ENCODE data around the gene COA7.

COA7 gene

DNA sequence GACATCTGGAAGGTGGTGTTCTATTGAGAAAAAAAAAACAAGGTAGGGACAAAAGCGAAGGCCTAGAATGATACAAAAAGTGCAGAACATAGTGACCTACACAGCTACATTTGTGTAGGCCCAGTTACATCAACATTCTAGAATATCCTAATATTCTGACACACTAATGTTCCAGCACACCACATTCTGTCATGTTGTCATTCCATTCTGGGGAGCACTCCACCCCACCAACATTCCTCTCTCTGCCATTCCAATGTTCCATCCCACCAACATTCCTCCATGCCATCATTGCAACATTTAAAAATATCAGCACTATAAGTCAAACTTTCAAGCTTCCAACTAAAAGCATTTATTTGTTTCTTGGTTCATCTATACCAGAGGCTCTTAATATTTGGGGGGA is 28.5 kb downstream of the COA7 start:
- Histone ChIP-seq H3K36me3 (ENCODE audit: control insufficient read depth in 1 of 2, insufficient read depth in 2 of 2, low read depth in 1 of 2, low read length in 2 of 2) (no peaks in the 10 kb centered on the region), H3K4me2 (ENCODE audit: low read length, poor library complexity, severe bottlenecking) (no peak overlapping the region), H4K8ac (ENCODE audit: low read length) (no peak overlapping the region), H3K4me1 (ENCODE audit: control insufficient read depth, insufficient read depth, low read depth, low read length) (peaks cover 4% of the 10 kb centered on the region), H4K91ac (ENCODE audit: low read length) (no peak overlapping the region), H2BK15ac (ENCODE audit: low read depth, poor library complexity, severe bottlenecking) (no peak overlapping the region), H2BK120ac (ENCODE audit: low read depth, low read length) (no peak overlapping the region), H3K9ac (ENCODE audit: low read length) (no peak overlapping the region), H2AK5ac (ENCODE audit: low read length, severe bottlenecking) (no peak overlapping the region), H2BK12ac (ENCODE audit: low read length in 2 of 2) (no peak overlapping the region), H3K4ac (ENCODE audit: low read depth in 1 of 2, low read length in 2 of 2) (no peak overlapping the region), H3K18ac (ENCODE audit: low read depth in 1 of 2, low read length in 2 of 2) (no peak overlapping the region), H2AFZ (ENCODE audit: low read depth, low read length) (no peak overlapping the region), H3K4me3 (ENCODE audit: insufficient read depth in 1 of 2, low read depth in 1 of 2, low read length in 2 of 2) (no peak overlapping the region), H2BK5ac (ENCODE audit: low read depth, low read length, poor library complexity, severe bottlenecking) (no peak overlapping the region), H3K23ac (ENCODE audit: low read length in 2 of 2) (no peak overlapping the region), H3K27ac (ENCODE audit: low read length, poor library complexity, severe bottlenecking) (no peak overlapping the region), H3K79me1 (replicated peaks; ENCODE audit: low read length, poor library complexity, severe bottlenecking) (no peaks in the 10 kb centered on the region), H3K9me3 (ENCODE audit: control insufficient read depth, low read length) (no peaks in the 10 kb centered on the region), H3K14ac (ENCODE audit: low read length in 2 of 2) (no peak overlapping the region), H3K27me3 (ENCODE audit: control insufficient read depth in 1 of 2, insufficient read depth in 1 of 2, low read length in 2 of 2) (no peaks in the 10 kb centered on the region)
- peak; percentile 22 for DNase-seq
- WGBS = 100% methylated on average over 1 of the region's 1 CpG

- Histone ChIP-seq H2BK15ac (ENCODE audit: low read depth, poor library complexity, severe bottlenecking) (peak overlapping the region; percentile 49), H3K4ac (ENCODE audit: low read depth in 1 of 2, low read length in 2 of 2) (no peak overlapping the region), H3K9ac (ENCODE audit: low read length) (no peak overlapping the region), H3K9me3 (ENCODE audit: control insufficient read depth, low read length) (no peaks in the 10 kb centered on the region), H3K18ac (ENCODE audit: low read depth in 1 of 2, low read length in 2 of 2) (no peak overlapping the region), H4K8ac (ENCODE audit: low read length) (peak overlapping the region; percentile 30), H3K79me1 (replicated peaks; ENCODE audit: low read length, poor library complexity, severe bottlenecking) (no peaks in the 10 kb centered on the region), H3K36me3 (ENCODE audit: control insufficient read depth in 1 of 2, insufficient read depth in 2 of 2, low read depth in 1 of 2, low read length in 2 of 2) (no peaks in the 10 kb centered on the region), H2BK5ac (ENCODE audit: low read depth, low read length, poor library complexity, severe bottlenecking) (no peak overlapping the region), H3K27me3 (ENCODE audit: control insufficient read depth in 1 of 2, insufficient read depth in 1 of 2, low read length in 2 of 2) (no peaks in the 10 kb centered on the region), H4K91ac (ENCODE audit: low read length) (no peak overlapping the region), H3K27ac (ENCODE audit: low read length, poor library complexity, severe bottlenecking) (no peak overlapping the region), H3K4me2 (ENCODE audit: low read length, poor library complexity, severe bottlenecking) (no peak overlapping the region), H3K23ac (ENCODE audit: low read length in 2 of 2) (no peak overlapping the region), H2BK12ac (ENCODE audit: low read length in 2 of 2) (no peak overlapping the region), H3K4me1 (ENCODE audit: control insufficient read depth, insufficient read depth, low read depth, low read length) (peaks cover 4% of the 10 kb centered on the region), H2AK5ac (ENCODE audit: low read length, severe bottlenecking) (no peak overlapping the region), H3K14ac (ENCODE audit: low read length in 2 of 2) (no peak overlapping the region), H2AFZ (ENCODE audit: low read depth, low read length) (no peak overlapping the region), H2BK120ac (ENCODE audit: low read depth, low read length) (no peak overlapping the region), H3K4me3 (ENCODE audit: insufficient read depth in 1 of 2, low read depth in 1 of 2, low read length in 2 of 2) (no peak overlapping the region)
- DNase-seq = no peak
- WGBS = 90% methylated on average over 2 of the region's 2 CpGs
Observed at GRCh38 chr1:52668711-52669110, 29.4 kb downstream of the COA7 start.

DNA sequence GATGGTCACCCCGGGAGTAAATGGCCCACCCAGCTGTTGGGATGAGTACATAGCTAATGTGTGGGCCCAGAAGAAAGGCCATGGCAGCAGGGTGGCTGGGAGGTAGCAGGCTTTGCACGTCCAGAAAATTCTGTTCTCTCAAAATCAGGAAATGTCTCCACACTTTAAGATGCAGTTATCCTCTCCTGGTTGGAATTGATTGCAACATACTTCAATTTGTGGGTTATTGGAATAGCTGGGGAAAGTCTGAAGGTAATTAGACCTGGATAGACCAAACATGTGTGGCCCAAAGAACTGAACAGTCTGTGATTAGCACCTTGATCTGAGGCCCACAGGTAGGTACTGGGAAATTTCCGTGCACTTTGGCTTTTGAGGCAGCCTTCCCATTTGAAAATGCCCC is 30.2 kb downstream of the COA7 start:
- no peak for DNase-seq
- Histone ChIP-seq H3K4me1 (ENCODE audit: control insufficient read depth, insufficient read depth, low read depth, low read length) (peaks cover 4% of the 10 kb centered on the region), H3K18ac (ENCODE audit: low read depth in 1 of 2, low read length in 2 of 2) (no peak overlapping the region), H2BK120ac (ENCODE audit: low read depth, low read length) (no peak overlapping the region), H3K23ac (ENCODE audit: low read length in 2 of 2) (no peak overlapping the region), H2BK15ac (ENCODE audit: low read depth, poor library complexity, severe bottlenecking) (no peak overlapping the region), H3K27me3 (ENCODE audit: control insufficient read depth in 1 of 2, insufficient read depth in 1 of 2, low read length in 2 of 2) (no peaks in the 10 kb centered on the region), H3K14ac (ENCODE audit: low read length in 2 of 2) (no peak overlapping the region), H3K4me2 (ENCODE audit: low read length, poor library complexity, severe bottlenecking) (no peak overlapping the region), H2BK5ac (ENCODE audit: low read depth, low read length, poor library complexity, severe bottlenecking) (no peak overlapping the region), H2BK12ac (ENCODE audit: low read length in 2 of 2) (no peak overlapping the region), H3K9me3 (ENCODE audit: control insufficient read depth, low read length) (no peaks in the 10 kb centered on the region), H3K9ac (ENCODE audit: low read length) (no peak overlapping the region), H2AK5ac (ENCODE audit: low read length, severe bottlenecking) (no peak overlapping the region), H3K4ac (ENCODE audit: low read depth in 1 of 2, low read length in 2 of 2) (no peak overlapping the region), H3K36me3 (ENCODE audit: control insufficient read depth in 1 of 2, insufficient read depth in 2 of 2, low read depth in 1 of 2, low read length in 2 of 2) (no peaks in the 10 kb centered on the region), H3K79me1 (replicated peaks; ENCODE audit: low read length, poor library complexity, severe bottlenecking) (no peaks in the 10 kb centered on the region), H2AFZ (ENCODE audit: low read depth, low read length) (no peak overlapping the region), H3K4me3 (ENCODE audit: insufficient read depth in 1 of 2, low read depth in 1 of 2, low read length in 2 of 2) (no peak overlapping the region), H4K91ac (ENCODE audit: low read length) (no peak overlapping the region), H4K8ac (ENCODE audit: low read length) (no peak overlapping the region), H3K27ac (ENCODE audit: low read length, poor library complexity, severe bottlenecking) (no peak overlapping the region)
- 69% methylated on average over 3 of the region's 3 CpGs for WGBS

GRCh38 chr1:52667290-52667689 is 30.9 kb downstream of the COA7 start:
- Histone ChIP-seq H3K36me3 (ENCODE audit: control insufficient read depth in 1 of 2, insufficient read depth in 2 of 2, low read depth in 1 of 2, low read length in 2 of 2) (no peaks in the 10 kb centered on the region), H4K8ac (ENCODE audit: low read length) (no peak overlapping the region), H2BK15ac (ENCODE audit: low read depth, poor library complexity, severe bottlenecking) (no peak overlapping the region), H2BK12ac (ENCODE audit: low read length in 2 of 2) (no peak overlapping the region), H3K14ac (ENCODE audit: low read length in 2 of 2) (no peak overlapping the region), H3K4me1 (ENCODE audit: control insufficient read depth, insufficient read depth, low read depth, low read length) (peaks cover 3% of the 10 kb centered on the region), H2AK5ac (ENCODE audit: low read length, severe bottlenecking) (no peak overlapping the region), H2BK5ac (ENCODE audit: low read depth, low read length, poor library complexity, severe bottlenecking) (no peak overlapping the region), H3K4ac (ENCODE audit: low read depth in 1 of 2, low read length in 2 of 2) (no peak overlapping the region), H2AFZ (ENCODE audit: low read depth, low read length) (no peak overlapping the region), H2BK120ac (ENCODE audit: low read depth, low read length) (no peak overlapping the region), H3K4me2 (ENCODE audit: low read length, poor library complexity, severe bottlenecking) (no peak overlapping the region), H3K23ac (ENCODE audit: low read length in 2 of 2) (no peak overlapping the region), H3K4me3 (ENCODE audit: insufficient read depth in 1 of 2, low read depth in 1 of 2, low read length in 2 of 2) (no peak overlapping the region), H3K18ac (ENCODE audit: low read depth in 1 of 2, low read length in 2 of 2) (no peak overlapping the region), H3K9ac (ENCODE audit: low read length) (no peak overlapping the region), H3K27ac (ENCODE audit: low read length, poor library complexity, severe bottlenecking) (no peak overlapping the region), H4K91ac (ENCODE audit: low read length) (no peak overlapping the region), H3K27me3 (ENCODE audit: control insufficient read depth in 1 of 2, insufficient read depth in 1 of 2, low read length in 2 of 2) (no peaks in the 10 kb centered on the region), H3K9me3 (ENCODE audit: control insufficient read depth, low read length) (no peaks in the 10 kb centered on the region), H3K79me1 (replicated peaks; ENCODE audit: low read length, poor library complexity, severe bottlenecking) (no peaks in the 10 kb centered on the region)
- no peak for DNase-seq
- 87% methylated on average over 5 of the region's 5 CpGs for WGBS
